CD14-positive monocyte (primary cell): ENCODE measurements around the gene SYDE2. TPM values are rescaled to one million over a fixed set of nuclear protein-coding genes. Genes with fewer than 3 reads are reported as not detected.

Experiments
- DNase-seq, 3 donors: peaks; one replicate each; pipeline ENCODE4 v3.0.0-alpha.2; 2011 to 2022
- H2AFZ ChIP-seq: 2 replicates; pipeline ENCODE4 v1.6.0; 2012; ENCODE audit warnings: mild to moderate bottlenecking, low read depth, low read length, inconsistent platforms; ENCODE audit not compliant: insufficient read depth, poor library complexity, severe bottlenecking
- H3K27ac ChIP-seq, 2 donors: 1 replicate in 1 of 2; 2 replicates in 1 of 2; pipeline ENCODE4 v1.5.1; 2012 to 2013; ENCODE audit warnings: low read length in 2 of 2, control low read depth in 1 of 2, inconsistent platforms in 1 of 2, low read depth in 1 of 2, mild to moderate bottlenecking in 1 of 2
- H3K27me3 ChIP-seq, 2 donors: one replicate each; pipeline versions ENCODE4 v1.6.0 to v1.6.1; 2011 to 2013; ENCODE audit warnings: low read length in 2 of 2; ENCODE audit not compliant: control insufficient read depth in 2 of 2, insufficient read depth in 2 of 2
- H3K36me3 ChIP-seq, 2 donors: replicated peaks in 1 of 2; 1 replicate in 1 of 2; 2 replicates in 1 of 2; pipeline versions ENCODE4 v1.5.1 to v1.6.1; 2012 to 2013; ENCODE audit warnings: low read length in 2 of 2, control low read depth in 1 of 2, inconsistent platforms in 1 of 2, mild to moderate bottlenecking in 1 of 2; ENCODE audit not compliant: insufficient read depth in 2 of 2, control insufficient read depth in 1 of 2
- H3K4me1 ChIP-seq, 2 donors: 1 replicate in 1 of 2; 2 replicates in 1 of 2; pipeline versions ENCODE4 v1.5.1 to v1.6.1; 2012 to 2013; ENCODE audit warnings: low read length in 2 of 2, control low read depth in 1 of 2, inconsistent platforms in 1 of 2, mild to moderate bottlenecking in 1 of 2, moderate library complexity in 1 of 2; ENCODE audit not compliant: insufficient read depth in 2 of 2, control insufficient read depth in 1 of 2
- H3K4me2 ChIP-seq: replicated peaks from 2 replicates; pipeline ENCODE3; 2012; ENCODE audit warnings: low read length, moderate library complexity, mild to moderate bottlenecking; ENCODE audit not compliant: poor library complexity, severe bottlenecking; ENCODE audit errors: extremely low read depth
- H3K4me3 ChIP-seq, 3 experiments: fragments of 200-600 bp in 1 of 3; sonication (generic) in 1 of 3; replicated peaks in 1 of 3; 1 replicate in 2 of 3; 2 replicates in 1 of 3; pipeline ENCODE4 v1.5.1; 2011 to 2013; ENCODE audit warnings: low read length in 3 of 3, mild to moderate bottlenecking in 3 of 3, control low read depth in 2 of 3, low read depth in 2 of 3, inconsistent platforms in 1 of 3, moderate library complexity in 1 of 3
- H3K79me2 ChIP-seq: 2 replicates; pipeline ENCODE4 v1.6.0; 2012; ENCODE audit warnings: mild to moderate bottlenecking, control low read depth, inconsistent platforms, low read length, moderate library complexity; ENCODE audit not compliant: insufficient read depth
- H3K9ac ChIP-seq: 2 replicates; pipeline ENCODE4 v1.6.0; 2017; ENCODE audit warnings: low read length, mild to moderate bottlenecking; ENCODE audit not compliant: insufficient read depth, poor library complexity, severe bottlenecking
- H3K9me3 ChIP-seq, 2 donors: replicated peaks in 1 of 2; 1 replicate in 1 of 2; 2 replicates in 1 of 2; pipeline versions ENCODE4 v1.5.1 to v1.6.1; 2012 to 2013; ENCODE audit warnings: low read length in 2 of 2, control low read depth in 1 of 2; ENCODE audit not compliant: control insufficient read depth in 1 of 2, insufficient read depth in 1 of 2
- H4K20me1 ChIP-seq: 2 replicates; pipeline ENCODE4 v1.6.0; 2012; ENCODE audit warnings: mild to moderate bottlenecking, low read length, control low read depth, moderate library complexity; ENCODE audit not compliant: insufficient read depth
- H3K27ac Mint-ChIP-seq, 7 donors: one replicate each; pipeline ENCODE4 v1.8.0; 2020; ENCODE audit warnings: mild to moderate bottlenecking in 7 of 7, mixed read lengths in 7 of 7, moderate library complexity in 6 of 7, inconsistent platforms in 2 of 7
- H3K27me3 Mint-ChIP-seq, 3 donors: one replicate each; pipeline ENCODE4 v1.8.0; 2021 to 2022; ENCODE audit warnings: low read depth in 3 of 3, mild to moderate bottlenecking in 3 of 3, mixed read lengths in 3 of 3, moderate library complexity in 3 of 3, inconsistent platforms in 1 of 3
- H3K36me3 Mint-ChIP-seq, 2 donors: one replicate each; pipeline ENCODE4 v1.8.0; 2020; ENCODE audit warnings: mixed read lengths in 2 of 2, inconsistent platforms in 1 of 2, mild to moderate bottlenecking in 1 of 2
- H3K4me1 Mint-ChIP-seq: one replicate; pipeline ENCODE4 v1.8.0; 2020; ENCODE audit warnings: mild to moderate bottlenecking, mixed read lengths
- H3K4me3 Mint-ChIP-seq, 2 donors: one replicate each; pipeline ENCODE4 v1.8.0; 2020; ENCODE audit warnings: mild to moderate bottlenecking in 2 of 2, mixed read lengths in 2 of 2, moderate library complexity in 1 of 2
- H3K9me3 Mint-ChIP-seq, 7 donors: one replicate each; pipeline ENCODE4 v1.8.0; 2020 to 2022; ENCODE audit warnings: mixed read lengths in 7 of 7, mild to moderate bottlenecking in 6 of 7, moderate library complexity in 6 of 7, inconsistent platforms in 2 of 7
- CTCF ChIP-seq: fragments of 200-600 bp; IDR thresholded peaks from one replicate; pipeline ENCODE4 v1.8.0; 2022; ENCODE audit warnings: antibody characterized with exemption, mild to moderate bottlenecking
- WGBS: methylation state at CpG from one replicate; pipeline ENCODE4 v1.1.5; 2013; ENCODE audit warnings: missing lambda C conversion rate; ENCODE audit not compliant: insufficient coverage; 5-methylcytosine and 5-hydroxymethylcytosine counted together
- intact Hi-C, 2 donors: fragments of 100-400 bp; cut with micrococcal nuclease; formaldehyde crosslinking; loops; one replicate each; pipeline versions ENCODE4 v1.15.0 to v1.15.1; 2023
- polyA plus RNA-seq, 3 donors: library from polyadenylated mRNA; depleted of rRNA in 1 of 3; unstranded in 2 of 3; stranded (reverse) in 1 of 3; fragments of 300-500 nt in 2 of 3; fragments of >200 nt in 1 of 3; fragmentation: Illumina TruSeq in 2 of 3; gene quantifications; 1 replicate in 2 of 3; 2 replicates in 1 of 3; pipeline ENCODE4 v1.2.3, GENCODE V29; 2012 to 2021

Gene SYDE2
- polyA plus RNA-seq, 3 donors: not detected

GRCh38 chr1:85208488-85208887 lies 7.7 kb upstream of the SYDE2 start:
- no peak for DNase-seq
- H3K4me1 ChIP-seq: no peaks in the 10 kb centered on the region
- intact Hi-C loops: no loop called here
- H3K27me3 Mint-ChIP-seq: peaks cover 8 to 10% (median 8%) of the 10 kb centered on the region in 3 donors
- no peaks in the 10 kb centered on the region for H4K20me1 ChIP-seq
- H3K36me3 ChIP-seq: no peaks in the 10 kb centered on the region
- no peak overlapping the region for H3K9ac ChIP-seq
- 95% methylated on average over 2 of the region's 2 CpGs for WGBS
- H3K9me3 ChIP-seq: no peaks in the 10 kb centered on the region
- H3K36me3 Mint-ChIP-seq: no peaks in the 10 kb centered on the region
- no peak overlapping the region for H3K4me2 ChIP-seq
- no peak overlapping the region for H3K27ac ChIP-seq
- H3K27me3 ChIP-seq: peaks cover 0 to 9% of the 10 kb centered on the region in 2 donors
- H3K4me3 Mint-ChIP-seq: no peak overlapping the region
- peaks cover 0 to 2% (median 0%) of the 10 kb centered on the region in 7 donors for H3K9me3 Mint-ChIP-seq
- H3K79me2 ChIP-seq: no peaks in the 10 kb centered on the region
- H3K4me1 Mint-ChIP-seq: peaks cover 2% of the 10 kb centered on the region
- H3K4me3 ChIP-seq: no peak overlapping the region
- no peak for TF ChIP-seq CTCF
- no peak overlapping the region for H2AFZ ChIP-seq
- no peak overlapping the region for H3K27ac Mint-ChIP-seq

GRCh38 chr1:85203573-85204171 lies 2.9 kb upstream of the SYDE2 start:
- Histone ChIP-seq H3K9me3 (no peaks in the 10 kb centered on the region), H3K9ac (no peak overlapping the region), H3K4me3 (no peak overlapping the region), H3K79me2 (no peaks in the 10 kb centered on the region), H3K27me3 (peaks cover 35 to 47% of the 10 kb centered on the region in 2 donors), H4K20me1 (no peaks in the 10 kb centered on the region), H3K4me1 (peaks cover 12 to 25% of the 10 kb centered on the region in 2 donors), H2AFZ (no peak overlapping the region), H3K36me3 (no peaks in the 10 kb centered on the region), H3K27ac (no peak overlapping the region), H3K4me2 (no peak overlapping the region)
- H3K4me1 Mint-ChIP-seq: peaks cover 14% of the 10 kb centered on the region
- H3K27me3 Mint-ChIP-seq: peaks cover 38 to 56% (median 38%) of the 10 kb centered on the region in 3 donors
- H3K27ac Mint-ChIP-seq: no peak overlapping the region
- TF ChIP-seq CTCF: no peak
- no peak overlapping the region for H3K4me3 Mint-ChIP-seq
- intact Hi-C loops: no loop called here
- DNase-seq: no peak
- peaks cover 0 to 7% (median 3%) of the 10 kb centered on the region in 7 donors for H3K9me3 Mint-ChIP-seq
- H3K36me3 Mint-ChIP-seq: peaks cover 0 to 5% of the 10 kb centered on the region in 2 donors
- no CpG with 5 or more reads among the region's 2 CpGs for WGBS
